NCI-H1417 (cell line): ENCODE measurements around the gene LAMA1.

ENCODE experiments used
- DNase-seq, 3 experiments: peaks; one replicate each; lab custom pipeline; 2025; lab: John Stamatoyannopoulos, UW

LAMA1 gene

DNA sequence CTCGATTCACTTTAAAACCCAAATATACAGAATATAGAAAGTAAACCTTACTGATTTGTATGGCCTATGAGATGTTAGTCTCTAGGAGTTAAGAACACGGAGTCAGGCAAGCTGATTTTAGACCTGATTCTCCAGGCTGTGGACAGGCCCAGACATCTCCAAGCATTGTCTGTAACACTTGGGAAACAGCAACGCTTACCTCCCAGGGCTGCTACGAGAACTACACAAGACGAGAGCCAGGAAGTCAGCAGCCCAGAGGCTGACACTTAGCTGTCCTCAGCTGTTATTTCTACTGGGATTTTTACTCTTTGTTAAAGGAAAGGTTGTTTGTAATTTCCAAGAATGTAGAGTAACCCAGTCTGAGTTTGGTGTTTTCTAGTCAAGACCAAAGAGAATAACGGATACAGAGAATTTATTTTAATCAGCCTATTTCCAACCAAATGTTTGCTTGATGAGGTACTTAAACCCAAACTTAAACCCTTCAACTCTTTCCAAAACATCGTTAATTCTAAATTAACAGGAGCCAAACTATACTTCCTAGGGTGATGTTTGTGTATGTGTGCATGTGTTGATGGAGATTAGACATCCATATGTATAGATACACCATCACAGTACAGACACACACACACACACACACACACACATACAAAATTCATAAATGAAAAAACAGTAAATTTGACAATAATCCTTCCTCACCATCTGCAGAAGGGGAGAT, 123.4 kb downstream of the LAMA1 start:
- DNase-seq, result no peak

DNA sequence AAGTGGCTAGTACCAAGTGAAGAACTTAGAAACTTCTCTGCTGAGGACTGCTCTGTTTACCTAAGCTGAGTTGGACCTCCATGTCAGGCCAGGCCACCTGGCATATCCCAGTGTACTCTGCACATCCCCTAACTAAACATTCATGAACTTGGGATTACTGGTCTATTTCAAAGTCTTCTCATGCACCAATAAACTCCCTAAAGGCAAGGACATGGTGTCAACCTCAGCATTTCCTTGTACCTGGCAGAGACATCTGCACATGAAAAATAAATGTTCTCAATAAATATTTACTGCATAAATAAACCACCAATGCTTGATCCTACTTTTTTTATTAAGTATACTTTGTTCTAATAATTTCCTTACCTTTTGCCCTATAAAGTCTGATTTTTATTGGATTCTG, 124.8 kb downstream of the LAMA1 start:
- DNase-seq, result no peak

DNA sequence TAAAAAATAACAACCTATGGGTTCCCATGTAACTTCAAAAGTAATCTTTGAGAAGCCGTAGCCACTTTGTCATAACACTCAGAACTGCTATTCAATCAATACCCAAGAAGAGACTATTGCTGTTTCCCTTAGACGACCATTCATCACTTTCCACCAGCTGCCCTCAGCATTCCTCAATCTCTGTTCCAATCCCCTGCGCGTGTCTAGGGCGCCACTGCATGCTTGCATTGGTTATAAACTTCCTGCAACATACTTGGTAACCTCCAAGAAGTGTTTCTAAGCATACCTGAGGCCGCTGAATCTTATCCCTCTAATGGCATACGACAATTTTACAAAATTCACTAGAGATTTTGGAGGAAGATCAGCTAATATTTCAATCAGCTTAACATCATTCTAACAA, 134.2 kb downstream of the LAMA1 start:
- no peak for DNase-seq

DNA sequence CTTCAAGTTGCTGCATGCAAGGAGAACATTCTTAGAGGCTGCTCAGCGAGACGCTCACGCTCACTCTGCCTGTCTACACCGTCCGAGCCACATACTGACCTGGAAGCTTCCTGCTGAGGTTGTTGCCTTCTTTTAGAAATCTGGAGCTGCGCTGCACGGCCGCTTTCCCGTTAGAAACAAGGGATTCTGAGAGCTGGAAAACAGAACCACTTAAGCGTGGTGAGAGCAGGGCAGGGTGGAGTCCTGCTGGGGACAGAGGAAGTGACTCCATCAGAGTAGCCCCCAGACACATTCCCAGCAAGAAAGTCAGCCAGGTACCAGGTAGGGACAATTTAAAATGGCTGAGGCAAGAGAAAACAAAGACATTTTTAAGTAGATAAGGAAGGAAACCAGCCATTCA, 135.2 kb downstream of the LAMA1 start:
- DNase-seq, result no peak

DNA sequence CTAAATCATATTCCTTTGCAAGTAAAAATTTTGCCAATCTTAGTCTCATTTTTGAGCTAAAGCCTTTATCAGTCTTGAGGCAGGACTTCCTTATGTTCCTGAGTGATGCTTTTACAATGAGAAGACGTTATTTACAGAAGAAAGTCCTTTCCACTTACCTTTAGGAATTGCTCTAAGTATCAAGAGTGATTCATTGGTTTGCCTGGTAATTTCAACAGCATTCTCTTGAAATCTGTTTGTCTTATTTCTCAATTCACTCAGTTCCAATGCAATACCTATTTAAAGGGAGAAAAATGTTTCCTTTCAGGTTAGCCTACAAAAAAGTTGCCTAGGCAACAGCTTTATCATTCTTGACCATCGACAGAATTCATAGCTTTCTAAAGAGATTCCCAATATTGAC, 137.2 kb downstream of the LAMA1 start:
- no peak for DNase-seq

DNA sequence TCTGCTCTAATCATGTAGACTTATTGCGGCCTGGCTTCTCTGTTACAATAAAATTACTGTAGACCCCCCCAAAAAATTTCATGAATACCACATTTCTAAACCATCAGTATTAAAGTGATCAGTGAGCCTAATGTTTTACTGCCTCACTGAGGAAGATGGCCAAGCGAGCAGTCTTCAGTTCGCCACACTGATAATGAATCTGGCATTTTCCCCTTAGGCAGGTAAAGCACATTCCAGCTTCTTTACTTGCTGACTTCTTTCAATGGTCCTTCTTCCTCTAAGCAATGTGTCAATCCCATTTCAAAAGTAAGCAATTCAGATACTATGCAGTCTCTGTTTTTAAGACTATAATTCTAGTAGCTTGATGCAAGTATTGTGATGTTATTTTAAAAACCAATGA, 137.6 kb downstream of the LAMA1 start:
- no peak for DNase-seq

DNA sequence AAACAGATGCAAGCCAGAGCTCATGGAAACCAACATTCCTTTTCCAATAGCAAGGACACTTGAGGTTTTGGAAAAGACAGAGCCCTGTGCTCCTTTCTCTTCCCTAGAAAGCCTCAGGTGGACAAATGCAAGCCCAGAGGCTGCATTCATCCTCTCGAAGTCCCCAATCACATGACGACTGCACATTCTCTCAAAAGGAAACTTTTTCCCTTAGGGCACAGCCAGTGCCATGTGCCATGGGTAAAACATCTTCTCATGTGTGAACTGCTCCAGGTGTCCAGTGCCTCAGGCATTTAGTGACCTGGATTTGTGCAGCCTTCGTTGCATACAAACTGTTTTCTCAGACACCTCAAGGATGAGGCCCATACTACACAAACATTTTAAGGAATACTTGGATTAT, 140.7 kb downstream of the LAMA1 start:
- DNase-seq, result no peak

DNA sequence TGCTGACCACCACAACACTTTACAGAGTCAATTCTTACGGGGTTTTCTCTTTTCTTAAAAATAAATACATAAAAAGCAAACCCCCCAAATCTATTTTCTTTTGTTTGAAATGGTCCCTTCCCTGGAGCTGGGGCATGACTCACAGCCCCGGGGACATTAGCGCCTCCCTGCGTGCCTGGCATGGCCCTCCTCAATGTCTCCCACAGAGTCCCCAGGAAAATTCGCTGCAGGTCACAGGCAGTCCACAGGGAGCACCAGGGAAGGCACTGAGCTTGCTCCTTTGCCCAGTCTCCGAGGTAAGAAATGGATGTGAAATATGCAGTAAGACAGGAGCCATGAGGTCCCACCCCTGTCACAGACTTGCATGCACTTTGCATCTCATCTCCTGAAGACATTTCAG, 142.5 kb downstream of the LAMA1 start:
- DNase-seq, result no peak

DNA sequence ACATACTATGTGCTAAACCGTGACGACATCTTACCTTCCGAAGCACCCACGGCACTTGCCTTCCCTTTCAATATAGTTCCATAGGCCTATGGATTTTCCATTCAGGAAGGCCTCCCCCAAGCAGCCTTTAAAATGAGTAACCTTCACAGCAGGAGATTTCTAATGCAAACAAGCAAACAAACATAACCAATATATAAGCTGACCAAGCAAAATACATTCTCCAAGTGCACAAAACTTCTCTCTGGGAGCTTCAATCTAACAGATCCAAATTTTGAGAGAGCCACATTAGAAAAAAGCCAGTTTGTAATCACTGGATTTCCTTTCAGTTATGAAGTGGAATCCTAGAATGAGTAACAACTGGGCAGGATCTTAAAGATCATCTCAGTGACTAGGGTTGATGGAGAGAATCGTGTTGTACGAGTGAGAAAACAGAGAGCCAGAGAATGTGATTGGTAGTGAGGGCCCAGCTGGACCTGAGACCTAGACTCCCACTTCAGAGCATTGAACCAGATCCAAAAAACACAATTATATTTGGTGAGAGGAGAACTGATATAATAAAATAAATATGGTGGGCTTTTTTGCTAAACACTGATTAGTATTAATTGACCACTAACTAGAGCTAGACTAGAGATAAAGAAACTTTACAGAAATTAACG, 145.6 kb downstream of the LAMA1 start:
- no peak for DNase-seq

DNA sequence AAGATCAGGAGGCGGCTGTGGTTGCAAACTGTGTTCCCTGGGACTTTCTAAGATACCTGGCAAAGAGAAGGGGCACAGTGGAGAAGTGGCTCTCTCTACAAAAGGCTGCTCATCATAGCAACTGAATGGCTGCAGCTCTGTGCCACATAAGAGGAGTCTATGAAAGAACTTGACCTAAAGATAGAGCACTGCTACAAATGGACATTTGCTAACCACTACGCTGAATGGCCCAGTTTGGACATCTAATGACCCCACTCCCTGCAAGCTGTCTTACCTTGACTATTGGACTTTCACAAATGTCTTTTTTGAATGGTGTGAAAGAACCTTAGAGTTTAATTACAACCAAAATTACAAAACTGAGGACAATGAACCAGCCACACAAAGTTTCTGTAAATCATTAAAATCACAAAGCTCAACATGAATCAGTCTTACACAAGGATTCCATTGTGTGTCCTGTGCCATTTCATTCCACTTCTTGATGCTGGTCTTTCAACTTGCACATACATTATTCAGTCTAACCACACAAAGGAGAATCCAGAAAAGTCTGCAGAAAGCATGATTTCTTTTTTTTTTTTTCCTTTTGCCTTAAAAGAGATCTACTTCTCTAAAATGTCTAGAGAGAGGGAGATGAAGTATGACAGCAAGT, 154.0 kb downstream of the LAMA1 start:
- DNase-seq, result no peak

DNA sequence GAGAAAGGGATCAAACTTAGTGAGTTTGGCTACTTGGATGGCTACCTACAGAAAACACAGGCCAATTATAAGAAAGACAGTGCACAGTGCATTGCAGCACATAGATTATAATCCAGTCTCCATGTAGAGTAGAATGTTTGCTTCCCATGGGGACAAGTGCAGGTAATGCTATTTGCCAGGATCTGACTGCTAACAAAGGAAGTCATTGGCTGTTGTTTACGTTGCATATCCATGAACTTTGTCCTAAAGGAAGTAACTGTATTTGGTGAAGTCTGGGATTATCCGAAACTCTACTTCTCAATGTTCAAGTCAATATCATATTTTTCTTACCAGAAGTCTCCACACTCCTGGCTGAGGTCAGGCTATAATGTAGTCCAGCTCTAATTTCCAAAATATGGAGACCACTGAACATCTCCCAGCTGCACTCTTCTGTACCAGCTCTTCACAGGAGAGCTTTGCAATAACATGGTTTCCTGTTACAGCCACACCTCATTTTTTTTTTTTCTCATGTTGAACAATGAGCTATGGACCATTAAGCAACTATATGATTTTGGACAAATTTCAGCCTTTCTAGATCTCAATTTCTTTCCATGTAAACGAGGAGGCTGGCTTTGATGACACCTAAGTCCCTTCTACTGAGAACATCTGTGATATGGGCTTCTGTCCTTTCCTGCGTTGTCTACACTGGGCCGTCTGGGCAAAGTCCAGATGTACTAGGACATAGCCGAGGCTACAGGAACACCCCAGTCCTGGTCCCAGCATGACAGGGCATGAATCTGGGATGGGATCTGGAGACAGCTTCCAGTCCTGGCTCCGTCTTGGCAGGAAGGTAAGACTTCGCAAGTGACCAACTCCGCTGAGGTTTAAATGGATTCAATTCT, 154.8 kb downstream of the LAMA1 start:
- DNase-seq, result peak in 1 of 3 experiments; percentile 26

DNA sequence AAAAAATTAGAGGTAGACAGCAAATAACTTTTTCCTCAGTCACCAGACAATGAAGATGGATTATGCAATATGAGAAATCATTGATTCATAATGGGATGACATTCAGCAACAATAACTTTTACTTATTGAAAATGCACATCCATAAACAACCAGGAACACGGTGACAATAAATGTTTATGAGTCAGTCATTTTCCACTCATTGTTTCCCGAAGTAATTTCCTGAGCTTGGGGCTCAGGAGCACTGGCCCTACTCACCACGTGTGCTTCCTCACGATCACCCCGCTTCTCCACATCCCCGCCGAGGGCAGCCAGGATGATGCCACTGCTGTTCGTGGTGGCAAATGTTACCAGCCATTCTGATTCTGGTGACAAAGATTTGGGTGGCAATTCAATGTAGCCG, 156.3 kb downstream of the LAMA1 start:
- no peak for DNase-seq

DNA sequence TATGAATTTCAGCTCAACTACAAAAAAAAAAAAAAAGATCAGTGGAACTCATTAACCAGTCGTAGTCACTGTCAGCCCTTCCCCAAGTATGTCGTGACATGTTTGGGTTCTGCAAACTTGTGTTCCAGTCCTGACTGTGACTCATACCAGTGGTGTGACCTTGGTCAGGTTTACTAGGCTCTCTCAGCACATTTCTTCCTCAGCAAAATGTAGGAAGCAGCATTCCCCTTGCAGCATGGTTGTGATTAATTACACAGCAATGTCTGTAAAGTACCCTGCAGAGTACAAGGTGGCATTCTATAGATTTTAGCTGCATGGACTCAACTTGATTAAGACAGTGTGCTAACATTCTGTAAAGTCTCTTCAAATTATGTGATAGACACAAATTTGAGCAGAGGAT, 156.9 kb downstream of the LAMA1 start:
- DNase-seq, result no peak

DNA sequence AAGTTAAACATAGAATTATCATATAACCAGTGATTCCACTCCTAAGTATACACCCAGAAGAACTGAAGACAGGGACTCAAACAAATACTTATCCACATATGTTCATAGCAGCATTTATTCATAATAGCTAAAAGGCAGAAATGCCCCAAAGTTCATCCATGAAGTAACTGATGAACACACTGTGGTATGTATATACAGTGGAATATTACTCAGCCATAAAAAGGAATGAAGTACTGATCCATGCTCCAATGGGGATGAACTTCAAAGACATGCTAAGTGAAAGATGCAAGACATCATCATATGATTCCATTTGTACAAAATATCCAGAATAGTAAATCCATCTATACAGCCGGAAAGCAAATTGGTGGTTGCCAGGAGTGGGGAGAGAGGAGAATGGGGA, 157.5 kb downstream of the LAMA1 start:
- no peak for DNase-seq

DNA sequence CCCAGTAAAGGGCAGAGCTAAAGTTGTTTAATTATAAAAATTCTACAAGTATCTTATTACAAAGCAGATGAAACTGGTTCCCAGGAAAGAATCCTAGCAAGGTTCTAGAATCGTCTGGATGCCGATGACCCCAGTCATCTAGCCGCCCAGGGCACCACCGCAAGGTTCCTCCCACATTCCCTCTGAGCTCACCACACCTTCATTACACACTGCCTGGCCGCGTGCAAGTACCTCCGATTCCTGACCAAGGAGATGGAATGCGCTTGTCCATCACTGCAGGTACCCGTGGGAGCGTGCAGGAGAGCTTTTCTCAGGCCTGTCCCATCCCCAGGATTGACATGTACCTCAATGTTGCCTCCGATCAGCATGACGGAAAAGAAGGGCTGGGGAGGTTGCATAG, 158.5 kb downstream of the LAMA1 start:
- DNase-seq, result no peak

DNA sequence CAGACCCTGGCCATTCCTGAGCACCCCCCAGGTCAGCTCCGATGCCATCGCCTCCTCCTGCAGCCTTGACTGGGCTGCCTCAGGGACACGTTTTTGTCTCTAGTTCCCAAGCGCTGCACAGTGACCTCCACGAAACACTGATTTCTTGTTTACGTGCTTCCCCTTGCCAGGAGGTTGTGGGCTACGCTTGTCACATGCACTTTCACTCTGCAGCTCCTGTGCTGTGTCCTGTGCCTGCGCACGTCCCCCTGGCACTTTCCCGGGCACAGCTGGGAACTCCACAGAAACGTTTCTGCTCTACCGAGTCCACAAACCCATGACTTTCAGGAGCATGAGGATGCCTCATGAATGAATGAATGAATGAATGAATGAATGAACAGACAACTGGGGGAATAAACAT, 160.6 kb downstream of the LAMA1 start:
- DNase-seq, result no peak

DNA sequence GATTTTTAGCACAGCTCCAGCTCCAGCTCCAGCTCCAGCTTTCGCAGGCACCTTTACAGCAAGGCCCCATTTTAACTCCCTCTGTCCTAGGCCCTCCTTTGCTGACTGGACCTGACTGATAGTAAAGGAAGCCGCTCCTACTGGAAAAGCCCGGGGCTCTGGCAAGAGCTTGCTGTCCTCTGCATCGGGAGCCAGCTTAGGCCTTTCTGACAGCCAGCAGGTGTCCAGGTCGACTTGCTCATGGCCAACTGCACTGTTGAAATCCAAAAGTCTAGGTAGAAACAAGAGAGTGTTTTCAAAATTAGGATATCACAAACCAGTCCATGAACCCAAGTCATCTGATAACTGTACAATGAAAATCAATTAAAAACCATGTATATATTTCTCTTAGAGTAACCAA, 161.1 kb downstream of the LAMA1 start:
- no peak for DNase-seq

DNA sequence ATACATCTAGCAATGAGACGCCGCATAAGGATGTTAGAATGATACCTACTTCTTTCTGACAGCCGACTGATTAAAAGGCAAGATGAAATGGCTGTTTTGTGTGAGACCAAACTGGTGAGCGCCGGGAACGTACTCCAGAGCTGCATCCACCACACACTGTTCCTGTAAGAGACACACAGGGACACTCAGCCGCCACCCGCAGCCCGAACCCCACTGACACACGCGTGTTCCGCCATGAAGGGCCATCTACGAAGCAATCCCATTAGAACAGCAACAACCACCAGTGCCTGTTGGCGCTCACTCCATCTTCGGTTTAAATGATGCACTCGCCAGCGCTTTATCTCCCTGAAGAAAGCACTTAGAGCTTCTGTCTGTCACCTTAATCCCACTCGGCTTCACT, 162.3 kb downstream of the LAMA1 start:
- no peak for DNase-seq

DNA sequence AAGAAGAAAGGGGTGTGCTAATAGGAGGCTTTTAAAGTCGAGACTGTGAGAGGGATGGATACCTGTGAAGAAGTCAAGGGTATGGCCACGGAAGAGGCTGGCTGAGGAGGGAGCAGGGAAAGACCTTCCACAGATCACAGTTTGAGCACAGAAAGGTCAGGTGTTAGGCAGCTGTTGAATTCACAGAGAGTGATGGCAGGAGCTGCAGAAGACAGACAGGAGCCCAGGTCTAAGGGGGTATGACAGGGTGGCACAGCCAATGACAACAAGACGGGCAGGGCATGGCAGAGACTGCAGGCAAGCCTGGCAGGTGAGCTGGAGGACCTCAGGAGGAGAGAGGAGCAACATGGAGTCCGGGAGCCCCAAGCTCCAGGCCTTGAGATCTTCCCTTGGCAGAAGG, 163.1 kb downstream of the LAMA1 start:
- no peak for DNase-seq

DNA sequence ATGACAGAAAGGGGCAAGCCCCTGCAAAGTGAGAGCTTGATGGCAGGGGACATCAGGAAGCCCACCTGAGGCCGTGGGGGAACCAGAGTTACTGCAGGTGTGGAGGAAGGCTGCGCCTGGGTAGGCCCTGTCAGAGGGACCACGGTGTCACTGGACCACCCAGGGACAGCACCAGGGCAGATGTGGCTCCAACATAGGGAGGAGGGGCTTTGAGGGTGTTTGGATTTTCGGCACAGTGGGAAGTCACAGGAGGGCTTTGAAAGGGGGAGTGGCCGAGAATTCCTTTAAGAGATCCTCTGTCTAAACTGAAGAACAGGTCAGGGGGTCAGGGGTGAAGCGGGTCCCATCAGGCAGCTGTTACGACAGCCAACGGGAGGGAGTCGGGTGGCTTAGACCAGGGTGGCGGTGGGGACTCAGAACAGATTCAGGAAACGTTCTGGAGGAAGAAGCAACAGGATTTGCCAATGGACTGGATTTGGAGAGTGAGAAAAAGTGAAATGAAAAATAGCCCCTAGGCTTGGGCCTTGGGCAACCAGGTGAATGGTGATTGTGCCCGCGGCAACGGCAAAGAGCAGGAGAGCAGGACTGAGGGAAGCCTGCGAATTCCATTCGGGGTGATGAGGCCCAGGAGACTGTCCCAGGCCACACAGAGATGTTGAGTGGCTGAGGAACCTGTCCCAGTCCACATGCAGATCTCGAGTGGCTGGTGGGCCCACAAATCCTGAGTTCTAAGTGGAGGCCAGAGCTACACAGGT, 166.1 kb downstream of the LAMA1 start:
- DNase-seq, result no peak

DNA sequence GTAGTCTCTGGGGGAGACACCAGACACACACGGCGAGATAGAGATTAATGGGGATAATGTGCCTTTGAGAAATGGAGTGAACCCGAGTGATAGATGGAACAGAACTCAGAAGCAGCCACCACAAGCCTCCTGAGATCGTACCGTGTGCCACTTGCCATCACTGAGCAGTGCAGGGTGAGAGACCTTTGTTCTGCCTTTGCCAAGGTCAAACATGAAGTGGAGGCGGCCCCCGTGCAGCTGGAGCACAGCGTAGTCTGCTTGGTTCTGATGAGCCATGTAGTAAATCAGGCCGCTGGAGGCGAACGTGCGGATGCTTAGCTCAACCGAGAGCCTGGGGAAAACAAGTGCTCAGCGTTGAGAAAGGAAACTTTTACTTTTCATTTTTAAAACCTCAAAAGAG, 167.0 kb downstream of the LAMA1 start:
- DNase-seq, result no peak
